ENCODE data around the gene BRPF1. TPM values are rescaled to one million over a fixed set of nuclear protein-coding genes. Genes with fewer than 3 reads are reported as not detected.

The BRPF1 gene
- total RNA-seq, 2 experiments from 2014 or later = 31.5 to 31.9 TPM

DNA sequence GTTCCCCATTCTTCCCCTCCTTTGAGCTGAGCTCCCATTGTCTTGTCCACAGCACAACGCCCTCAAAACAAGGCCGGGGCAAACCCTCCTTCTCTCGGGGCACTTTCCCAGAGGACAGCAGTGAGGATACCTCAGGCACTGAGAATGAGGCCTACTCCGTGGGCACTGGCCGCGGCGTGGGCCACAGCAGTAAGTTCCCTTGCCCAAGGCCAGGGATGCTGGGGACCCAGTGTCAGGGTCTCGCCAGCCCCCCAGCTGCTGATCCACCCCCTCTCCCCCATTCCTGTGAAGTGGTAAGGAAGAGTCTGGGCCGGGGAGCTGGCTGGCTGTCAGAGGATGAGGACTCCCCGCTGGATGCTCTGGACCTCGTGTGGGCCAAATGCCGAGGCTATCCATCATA lies 14.0 kb downstream of the BRPF1 start:
- Histone ChIP-seq H3K4me3 (ENCODE audit: low read depth, low read length, poor library complexity, severe bottlenecking) (no peak overlapping the region), H3K79me2 (ENCODE audit: insufficient read depth, low read depth, low read length) (peaks cover 3% of the 10 kb centered on the region), H3K4me2 (ENCODE audit: low read length) (no peak overlapping the region), H3K9me3 (ENCODE audit: low read length) (no peaks in the 10 kb centered on the region), H4K20me1 (ENCODE audit: insufficient read depth, low read length) (no peaks in the 10 kb centered on the region), H3K36me3 (ENCODE audit: insufficient read depth, low read length) (peaks cover 86% of the 10 kb centered on the region), H3K27ac (ENCODE audit: low read depth, low read length, poor library complexity, severe bottlenecking) (no peak overlapping the region), H3K9me2 (ENCODE audit: insufficient read depth, low read length) (no peaks in the 10 kb centered on the region), H2AFZ (ENCODE audit: low read length) (no peak overlapping the region), H3K4me1 (ENCODE audit: insufficient read depth, low read length, poor library complexity, severe bottlenecking) (peaks cover 6% of the 10 kb centered on the region)
- CTCF ChIA-PET (ENCODE audit: unreplicated experiment) = interaction anchor here (1.1 kb wide), 1 partner anchor 13 kb away, joined by 4 read pairs; no protein-coding TSS in a partner anchor
- DNase-seq (ENCODE audit: low spot score) = no peak
- TF ChIP-seq EZH2phosphoT487 (IDR thresholded peaks at IDR 0.05; ENCODE audit: borderline replicate concordance, low read depth, low read length) = no peak
- TF ChIP-seq, protein P1, sequence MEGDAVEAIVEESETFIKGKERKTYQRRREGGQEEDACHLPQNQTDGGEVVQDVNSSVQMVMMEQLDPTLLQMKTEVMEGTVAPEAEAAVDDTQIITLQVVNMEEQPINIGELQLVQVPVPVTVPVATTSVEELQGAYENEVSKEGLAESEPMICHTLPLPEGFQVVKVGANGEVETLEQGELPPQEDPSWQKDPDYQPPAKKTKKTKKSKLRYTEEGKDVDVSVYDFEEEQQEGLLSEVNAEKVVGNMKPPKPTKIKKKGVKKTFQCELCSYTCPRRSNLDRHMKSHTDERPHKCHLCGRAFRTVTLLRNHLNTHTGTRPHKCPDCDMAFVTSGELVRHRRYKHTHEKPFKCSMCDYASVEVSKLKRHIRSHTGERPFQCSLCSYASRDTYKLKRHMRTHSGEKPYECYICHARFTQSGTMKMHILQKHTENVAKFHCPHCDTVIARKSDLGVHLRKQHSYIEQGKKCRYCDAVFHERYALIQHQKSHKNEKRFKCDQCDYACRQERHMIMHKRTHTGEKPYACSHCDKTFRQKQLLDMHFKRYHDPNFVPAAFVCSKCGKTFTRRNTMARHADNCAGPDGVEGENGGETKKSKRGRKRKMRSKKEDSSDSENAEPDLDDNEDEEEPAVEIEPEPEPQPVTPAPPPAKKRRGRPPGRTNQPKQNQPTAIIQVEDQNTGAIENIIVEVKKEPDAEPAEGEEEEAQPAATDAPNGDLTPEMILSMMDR (conservative IDR thresholded peaks at IDR 0.05; ENCODE audit: low read length) = no peak
- BruUV-seq (replicated peaks) = no TSS peak
- POLR2A ChIA-PET = interaction anchor here (0.6 to 0.9 kb wide), 2 partner anchors 13 to 14 kb away, joined by 4 read pairs; partner anchors contain the start of gene BRPF1
- intact Hi-C loops (cut with micrococcal nuclease; ENCODE audit: unreplicated experiment) = no loop called here

GRCh38 chr3:9746330-9746729 lies 14.8 kb downstream of the BRPF1 start:
- no peak overlapping the region for H3K4me2 ChIP-seq (ENCODE audit: low read length)
- no peaks in the 10 kb centered on the region for H3K9me2 ChIP-seq (ENCODE audit: insufficient read depth, low read length)
- peaks cover 7% of the 10 kb centered on the region for H3K4me1 ChIP-seq (ENCODE audit: insufficient read depth, low read length, poor library complexity, severe bottlenecking)
- H3K4me3 ChIP-seq (ENCODE audit: low read depth, low read length, poor library complexity, severe bottlenecking) = no peak overlapping the region
- H2AFZ ChIP-seq (ENCODE audit: low read length) = no peak overlapping the region
- no TSS peak for BruUV-seq (replicated peaks)
- DNase-seq (ENCODE audit: low spot score) = no peak
- intact Hi-C loops (cut with micrococcal nuclease; ENCODE audit: unreplicated experiment) = no loop called here
- ChIA-PET CTCF (ENCODE audit: unreplicated experiment) (no interaction called here), POLR2A (no interaction called here)
- H3K27ac ChIP-seq (ENCODE audit: low read depth, low read length, poor library complexity, severe bottlenecking) = no peak overlapping the region
- H3K9me3 ChIP-seq (ENCODE audit: low read length) = no peaks in the 10 kb centered on the region
- no peak for TF ChIP-seq EZH2phosphoT487 (IDR thresholded peaks at IDR 0.05; ENCODE audit: borderline replicate concordance, low read depth, low read length)
- TF ChIP-seq, protein P1 (conservative IDR thresholded peaks at IDR 0.05; ENCODE audit: low read length) = no peak
- peaks cover 11% of the 10 kb centered on the region for H3K79me2 ChIP-seq (ENCODE audit: insufficient read depth, low read depth, low read length)
- H4K20me1 ChIP-seq (ENCODE audit: insufficient read depth, low read length) = no peaks in the 10 kb centered on the region
- peaks cover 84% of the 10 kb centered on the region for H3K36me3 ChIP-seq (ENCODE audit: insufficient read depth, low read length)

GRCh38 chr3:9747267-9747666 lies 15.7 kb downstream of the BRPF1 start:
- H4K20me1 ChIP-seq (ENCODE audit: insufficient read depth, low read length) = no peaks in the 10 kb centered on the region
- H3K9me3 ChIP-seq (ENCODE audit: low read length) = no peaks in the 10 kb centered on the region
- peaks cover 17% of the 10 kb centered on the region for H3K4me1 ChIP-seq (ENCODE audit: insufficient read depth, low read length, poor library complexity, severe bottlenecking)
- intact Hi-C loops (cut with micrococcal nuclease; ENCODE audit: unreplicated experiment) = no loop called here
- no peak overlapping the region for H3K4me3 ChIP-seq (ENCODE audit: low read depth, low read length, poor library complexity, severe bottlenecking)
- no peak overlapping the region for H2AFZ ChIP-seq (ENCODE audit: low read length)
- BruUV-seq (replicated peaks) = no TSS peak
- POLR2A ChIA-PET = no interaction called here
- peaks cover 19% of the 10 kb centered on the region for H3K79me2 ChIP-seq (ENCODE audit: insufficient read depth, low read depth, low read length)
- H3K36me3 ChIP-seq (ENCODE audit: insufficient read depth, low read length) = peaks cover 84% of the 10 kb centered on the region
- no peak for DNase-seq (ENCODE audit: low spot score)
- H3K9me2 ChIP-seq (ENCODE audit: insufficient read depth, low read length) = no peaks in the 10 kb centered on the region
- TF ChIP-seq, protein P1 (conservative IDR thresholded peaks at IDR 0.05; ENCODE audit: low read length) = no peak
- TF ChIP-seq EZH2phosphoT487 (IDR thresholded peaks at IDR 0.05; ENCODE audit: borderline replicate concordance, low read depth, low read length) = no peak
- CTCF ChIA-PET (ENCODE audit: unreplicated experiment) = no interaction called here
- H3K4me2 ChIP-seq (ENCODE audit: low read length) = no peak overlapping the region
- no peak overlapping the region for H3K27ac ChIP-seq (ENCODE audit: low read depth, low read length, poor library complexity, severe bottlenecking)
